ENCODE measurements around the gene EMILIN1.

EMILIN1 gene

GRCh38 chr2:27077231-27077630 is 1.2 kb upstream of the EMILIN1 start:
- DNase-seq (ENCODE audit: extremely low spot score, insufficient read length, low read depth) (no peak), FAIRE-seq (no peak)

GRCh38 chr2:27079233-27080139 is 1.1 kb downstream of the EMILIN1 start:
- FAIRE-seq (no peak), DNase-seq (ENCODE audit: extremely low spot score, insufficient read length, low read depth) (no peak)

GRCh38 chr2:27080140-27080469 is 1.7 kb downstream of the EMILIN1 start:
- no peak for DNase-seq (ENCODE audit: extremely low spot score, insufficient read length, low read depth)
- FAIRE-seq = no peak

- no peak for DNase-seq (ENCODE audit: extremely low spot score, insufficient read length, low read depth)
- FAIRE-seq = no peak
Measured at GRCh38 chr2:27080603-27080936, 2.2 kb downstream of the EMILIN1 start.

GRCh38 chr2:27081984-27082772 is 3.8 kb downstream of the EMILIN1 start:
- FAIRE-seq (no peak), DNase-seq (ENCODE audit: extremely low spot score, insufficient read length, low read depth) (no peak)

- no peak for FAIRE-seq
- DNase-seq (ENCODE audit: extremely low spot score, insufficient read length, low read depth) = no peak
Measured at GRCh38 chr2:27082773-27083409, 4.5 kb downstream of the EMILIN1 start.

GRCh38 chr2:27083410-27084296 is 5.2 kb downstream of the EMILIN1 start:
- FAIRE-seq (no peak), DNase-seq (ENCODE audit: extremely low spot score, insufficient read length, low read depth) (no peak)

GRCh38 chr2:27084297-27085061 is 6.1 kb downstream of the EMILIN1 start:
- DNase-seq (ENCODE audit: extremely low spot score, insufficient read length, low read depth) (no peak), FAIRE-seq (no peak)

- no peak for DNase-seq (ENCODE audit: extremely low spot score, insufficient read length, low read depth)
- no peak for FAIRE-seq
Measured at GRCh38 chr2:27085062-27085672, 6.8 kb downstream of the EMILIN1 start.

- no peak for FAIRE-seq
- no peak for DNase-seq (ENCODE audit: extremely low spot score, insufficient read length, low read depth)
Measured at GRCh38 chr2:27085673-27086089, 7.3 kb downstream of the EMILIN1 start.

- DNase-seq (ENCODE audit: extremely low spot score, insufficient read length, low read depth) (peak; percentile 93), FAIRE-seq (peak; percentile 91)
Measured at GRCh38 chr2:27086090-27086723, 7.8 kb downstream of the EMILIN1 start.

GRCh38 chr2:27086724-27087593 is 8.5 kb downstream of the EMILIN1 start, which contains the start of gene KHK:
KHK (plus strand) TSS chr2:27086772; CDS start chr2:27087260, 488 bp downstream.
- FAIRE-seq (no peak), DNase-seq (ENCODE audit: extremely low spot score, insufficient read length, low read depth) (no peak)

GRCh38 chr2:27087823-27088410 is 9.5 kb downstream of the EMILIN1 start:
- FAIRE-seq (no peak), DNase-seq (ENCODE audit: extremely low spot score, insufficient read length, low read depth) (no peak)

- DNase-seq (ENCODE audit: extremely low spot score, insufficient read length, low read depth) (no peak), FAIRE-seq (no peak)
Measured at GRCh38 chr2:27088634-27089033, 10.2 kb downstream of the EMILIN1 start.

GRCh38 chr2:27089111-27089954 is 10.9 kb downstream of the EMILIN1 start:
- DNase-seq (ENCODE audit: extremely low spot score, insufficient read length, low read depth) (no peak), FAIRE-seq (no peak)

Measured in GM18507 (cell line).